Stomach (tissue), 9 donors: ENCODE data around the gene ZACN. TPM values are rescaled to one million over a fixed set of nuclear protein-coding genes. Genes with fewer than 3 reads are reported as not detected.

Experiments
- DNase-seq, 2 donors: peaks; one replicate each; pipeline versions ENCODE4 v3.0.0 to v3.0.0-alpha.2; 2013 to 2019
- H3K27ac ChIP-seq, 5 donors: fragments of 200-600 bp in 4 of 5; sonication (generic) in 4 of 5; one replicate each; pipeline ENCODE4 v1.5.1; 2013 to 2019; ENCODE audit warnings: mild to moderate bottlenecking in 1 of 5, moderate library complexity in 1 of 5
- H3K27me3 ChIP-seq, 3 donors: fragments of 200-600 bp; sonication (generic); one replicate each; pipeline ENCODE4 v1.5.1; 2017 to 2019; ENCODE audit warnings: mixed run types in 1 of 3
- H3K36me3 ChIP-seq, 4 donors: fragments of 200-600 bp; sonication (generic); 1 replicate in 3 of 4; 2 replicates in 1 of 4; pipeline ENCODE4 v1.5.1; 2016 to 2019
- H3K4me1 ChIP-seq, 4 donors: fragments of 200-600 bp; sonication (generic); one replicate each; pipeline ENCODE4 v1.5.1; 2016 to 2019
- H3K4me3 ChIP-seq, 4 donors: fragments of 200-600 bp; sonication (generic) in 3 of 4; one replicate each; pipeline ENCODE4 v1.5.1; 2016 to 2019; ENCODE audit warnings: mild to moderate bottlenecking in 1 of 4
- H3K9me3 ChIP-seq, 4 donors: fragments of 200-600 bp; sonication (generic); one replicate each; pipeline ENCODE4 v1.5.1; 2016 to 2019
- CTCF ChIP-seq, 7 experiments: fragments of 450-650 bp in 4 of 7; fragments of 200-600 bp in 3 of 7; sonication (generic) in 3 of 7; IDR thresholded peaks; one replicate each; pipeline ENCODE4 v1.5.1; 2016 to 2019; ENCODE audit warnings: antibody characterized with exemption in 7 of 7, control low read depth in 2 of 7, mild to moderate bottlenecking in 1 of 7
- EP300 ChIP-seq: sonication (generic); formaldehyde crosslinking; IDR thresholded peaks from one replicate; pipeline ENCODE4 v1.6.1; 2017; ENCODE audit warnings: antibody characterized with exemption
- POLR2A ChIP-seq, 4 donors: fragments of 450-650 bp; IDR thresholded peaks; one replicate each; pipeline ENCODE4 v1.6.1; 2016; ENCODE audit warnings: antibody characterized with exemption in 4 of 4, control low read depth in 2 of 4, mild to moderate bottlenecking in 1 of 4, moderate library complexity in 1 of 4
- POLR2AphosphoS5 ChIP-seq, 3 donors: sonication (generic); formaldehyde crosslinking; IDR thresholded peaks; one replicate each; pipeline ENCODE4 v1.6.1; 2016; ENCODE audit warnings: antibody characterized with exemption in 3 of 3
- WGBS, 5 donors: extraction: QIAGEN DNeasy Blood & Tissue Kit in 3 of 5; methylation state at CpG; one replicate each; pipeline versions ENCODE4 v1.1.5 to v1.1.7; 2013 to 2018; 5-methylcytosine and 5-hydroxymethylcytosine counted together
- intact Hi-C: fragments of 100-400 bp; cut with DNase I; formaldehyde crosslinking; loops from one replicate; pipeline ENCODE4 v1.15.1; 2023; ENCODE audit warnings: low total_unique reads
- polyA plus RNA-seq, 3 donors: library from polyadenylated mRNA; stranded (reverse); fragments of 200-250 nt; gene quantifications; one replicate each; pipeline ENCODE4 v1.2.3, GENCODE V29; 2013
- total RNA-seq, 5 donors: library from RNA; depleted of rRNA; stranded (reverse); fragments of >200 nt; gene quantifications; one replicate each; pipeline versions ENCODE4 v1.1.0 to v1.2.3, GENCODE V29; 2014 to 2016
- donor health status: healthy with polysubstance abuse.
- donor health status: Bipolar disorder and iron deficiency.
- donor health status: healthy.

Gene ZACN
- total and polyA plus RNA-seq, 8 donors = 1.00 to 1.9 (median 1.4) TPM; not detected in 5

GRCh38 chr17:76094046-76094445, 15.1 kb downstream of the ZACN start:
- DNase-seq = no peak
- WGBS, 5 donors = 87 to 96% (median 88%) methylated on average over 10 to 11 of the region's 11 CpGs
- H3K9me3 ChIP-seq = no peaks in the 10 kb centered on the region
- no peak for TF ChIP-seq CTCF (IDR thresholded peaks at IDR 0.05)
- TF ChIP-seq EP300 = no peak
- TF ChIP-seq POLR2A (IDR thresholded peaks at IDR 0.05) = no peak
- no peak for TF ChIP-seq POLR2AphosphoS5 (IDR thresholded peaks at IDR 0.05)
- no peak overlapping the region for H3K4me3 ChIP-seq
- peaks cover 66 to 100% (median 99%) of the 10 kb centered on the region in 4 donors for H3K36me3 ChIP-seq
- H3K27ac ChIP-seq = no peak overlapping the region
- H3K27me3 ChIP-seq = no peaks in the 10 kb centered on the region
- intact Hi-C loops = no loop called here
- no peaks in the 10 kb centered on the region for H3K4me1 ChIP-seq

- H3K4me1 ChIP-seq = no peaks in the 10 kb centered on the region
- H3K4me3 ChIP-seq = no peak overlapping the region
- intact Hi-C loops = no loop called here
- no peak overlapping the region for H3K27ac ChIP-seq
- WGBS, 5 donors = 81 to 95% (median 90%) methylated on average over 13 of the region's 13 CpGs
- no peak for DNase-seq
- TF ChIP-seq EP300 (no peak), CTCF (IDR thresholded peaks at IDR 0.05) (no peak), POLR2AphosphoS5 (IDR thresholded peaks at IDR 0.05) (no peak), POLR2A (IDR thresholded peaks at IDR 0.05) (no peak)
- H3K9me3 ChIP-seq = no peaks in the 10 kb centered on the region
- no peaks in the 10 kb centered on the region for H3K27me3 ChIP-seq
- H3K36me3 ChIP-seq = peaks cover 62 to 100% (median 99%) of the 10 kb centered on the region in 4 donors
Measured at GRCh38 chr17:76095943-76096342, 17.0 kb downstream of the ZACN start.

GRCh38 chr17:76097716-76098295, 18.8 kb downstream of the ZACN start:
- no peaks in the 10 kb centered on the region for H3K9me3 ChIP-seq
- peaks cover 63 to 92% (median 89%) of the 10 kb centered on the region in 4 donors for H3K36me3 ChIP-seq
- intact Hi-C loops = no loop called here
- TF ChIP-seq POLR2AphosphoS5 (IDR thresholded peaks at IDR 0.05) (no peak), EP300 (no peak), POLR2A (IDR thresholded peaks at IDR 0.05) (no peak), CTCF (IDR thresholded peaks at IDR 0.05) (no peak)
- H3K27me3 ChIP-seq = no peaks in the 10 kb centered on the region
- no peak overlapping the region for H3K27ac ChIP-seq
- DNase-seq = no peak
- no peak overlapping the region for H3K4me3 ChIP-seq
- 90 to 97% (median 93%) methylated on average over 19 of the region's 19 CpGs for WGBS, 5 donors
- peaks cover 9 to 18% (median 13%) of the 10 kb centered on the region in 4 donors for H3K4me1 ChIP-seq

GRCh38 chr17:76102944-76103273, 23.9 kb downstream of the ZACN start:
- H3K4me3 ChIP-seq = peak overlapping the region; percentile 91 to 94 (median 91)
- WGBS, 5 donors = 0 to 8% (median 0%) methylated on average over 2 to 4 of the region's 4 CpGs
- no peak for DNase-seq
- no peaks in the 10 kb centered on the region for H3K27me3 ChIP-seq
- H3K4me1 ChIP-seq = peaks cover 16 to 48% (median 36%) of the 10 kb centered on the region in 4 donors
- intact Hi-C loops = no loop called here
- no peak for TF ChIP-seq CTCF (IDR thresholded peaks at IDR 0.05)
- no peak for TF ChIP-seq POLR2A (IDR thresholded peaks at IDR 0.05)
- TF ChIP-seq EP300 = no peak
- TF ChIP-seq POLR2AphosphoS5 (IDR thresholded peaks at IDR 0.05) = no peak
- H3K36me3 ChIP-seq = peaks cover 30 to 41% (median 38%) of the 10 kb centered on the region in 4 donors
- H3K9me3 ChIP-seq = no peaks in the 10 kb centered on the region
- peak overlapping the region; percentile 69 to 86 (median 82) for H3K27ac ChIP-seq
